DMS79 (cell line): ENCODE measurements around the gene EXOC1L.

Experiments used
- DNase-seq: peaks from one replicate; lab custom pipeline; 2025; lab: John Stamatoyannopoulos, UW

EXOC1L gene

DNA sequence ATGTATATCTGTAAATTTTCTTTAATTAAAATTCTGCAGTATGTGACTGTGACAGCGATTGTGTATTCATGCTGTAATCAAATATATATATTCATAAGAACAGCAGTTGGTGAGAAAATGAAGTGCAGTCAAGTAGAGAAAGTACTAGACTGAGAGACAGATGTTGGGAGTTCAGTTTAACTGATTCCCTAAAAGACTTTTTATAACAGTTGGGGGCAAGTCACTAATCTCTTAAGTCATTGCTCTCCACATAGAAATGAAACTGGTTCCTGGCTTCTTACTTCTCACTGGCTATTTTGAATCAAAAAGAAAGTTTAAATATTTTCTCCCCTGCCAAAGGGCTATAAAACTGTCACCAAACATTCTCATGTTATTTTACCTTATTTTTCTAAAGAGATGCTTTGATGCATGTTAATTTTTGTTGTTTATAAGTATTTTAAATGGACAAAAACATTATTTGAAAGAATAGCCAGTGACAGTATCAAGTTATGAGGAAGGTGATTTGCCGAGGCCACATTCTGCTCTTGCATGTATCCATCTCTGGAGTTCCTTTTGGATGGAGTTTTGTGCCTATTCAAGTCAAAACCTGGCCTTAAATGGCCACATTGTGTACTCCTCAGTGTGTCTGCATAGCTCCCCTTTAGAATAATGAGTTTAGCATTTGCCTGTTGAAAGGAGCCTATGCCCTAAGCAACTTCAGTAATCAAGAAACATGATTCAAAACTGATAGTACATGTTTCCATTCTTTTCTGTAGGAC is 64.7 kb downstream of the EXOC1L start:
- no peak for DNase-seq

DNA sequence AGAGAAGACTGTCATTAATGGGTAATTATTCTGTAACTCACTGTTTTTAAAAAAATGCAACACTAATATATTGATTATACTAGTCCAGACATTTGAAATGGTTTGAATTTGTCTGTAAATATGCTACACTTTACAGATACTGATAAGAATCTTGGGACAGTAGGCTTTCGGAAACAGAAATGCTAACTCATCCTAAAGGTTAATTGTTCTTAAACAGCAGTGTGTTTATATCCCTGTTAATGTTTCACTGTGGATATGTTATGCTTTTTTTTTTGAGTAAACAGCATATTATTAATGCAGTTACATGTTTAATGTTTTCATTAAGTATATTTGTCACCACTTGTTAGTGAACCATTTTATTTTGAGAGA is 65.2 kb downstream of the EXOC1L start:
- no peak for DNase-seq
